Measurements from ENCODE around the gene NACC2. TPM values are rescaled to one million over a fixed set of nuclear protein-coding genes. Genes with fewer than 3 reads are reported as not detected.

NACC2 gene
- total RNA-seq, 4 donors from 2014 or later, result 93.8 to 192 (median 142) TPM

GRCh38 chr9:136088939-136089696, 6.0 kb downstream of the NACC2 start:
- no peaks in the 10 kb centered on the region for H3K9me3 ChIP-seq
- peaks cover 0 to 11% (median 7%) of the 10 kb centered on the region in 4 donors for H3K36me3 ChIP-seq
- H3K4me3 ChIP-seq, result peak overlapping the region; percentile 26 to 49 (median 36)
- intact Hi-C loops (cut with DNase I), result loop anchor here (5.0 kb wide), 2 partner anchors 33 to 37 kb away; no protein-coding TSS in a partner anchor
- WGBS, result 31% methylated on average over 19 of the region's 22 CpGs
- TF ChIP-seq POLR2AphosphoS5 (IDR thresholded peaks at IDR 0.05) (peak; percentile 64 to 72), EP300 (IDR thresholded peaks at IDR 0.05) (no peak)
- H3K4me1 ChIP-seq, result peaks cover 92 to 100% (median 99%) of the 10 kb centered on the region in 4 donors
- H3K27me3 ChIP-seq, result no peaks in the 10 kb centered on the region
- DNase-seq (ENCODE audit: extremely low spot score), result no peak
- H3K27ac ChIP-seq (replicated peaks in 1 of 4), result peak overlapping the region; percentile 85 to 99 (median 94)

- Histone ChIP-seq H3K4me1 (peaks cover 89 to 100% (median 100%) of the 10 kb centered on the region in 4 donors), H3K27ac (replicated peaks in 1 of 4) (peak overlapping the region; percentile 85 to 99 (median 94)), H3K27me3 (no peaks in the 10 kb centered on the region), H3K36me3 (peaks cover 0 to 17% (median 10%) of the 10 kb centered on the region in 4 donors), H3K4me3 (peak overlapping the region; percentile 26 to 49 (median 36)), H3K9me3 (no peaks in the 10 kb centered on the region)
- no peak for DNase-seq (ENCODE audit: extremely low spot score)
- intact Hi-C loops (cut with DNase I), result loop anchor here (5.0 kb wide), 2 partner anchors 34 to 36 kb away; no protein-coding TSS in a partner anchor
- TF ChIP-seq POLR2A (IDR thresholded peaks at IDR 0.05; ENCODE audit: low read depth), result no peak
- TF ChIP-seq EP300 (IDR thresholded peaks at IDR 0.05), result no peak
- no peak for TF ChIP-seq CTCF (IDR thresholded peaks at IDR 0.05)
- no peak for TF ChIP-seq POLR2AphosphoS5 (IDR thresholded peaks at IDR 0.05)
- WGBS, result 66% methylated on average over 12 of the region's 15 CpGs
Observed at GRCh38 chr9:136088481-136088938, 6.6 kb downstream of the NACC2 start.

- H3K27ac ChIP-seq (replicated peaks in 1 of 4), result peak overlapping the region; percentile 85 to 99 (median 94)
- H3K9me3 ChIP-seq, result no peaks in the 10 kb centered on the region
- TF ChIP-seq POLR2AphosphoS5 (IDR thresholded peaks at IDR 0.05) (no peak), CTCF (IDR thresholded peaks at IDR 0.05) (no peak), EP300 (IDR thresholded peaks at IDR 0.05) (no peak), POLR2A (IDR thresholded peaks at IDR 0.05; ENCODE audit: low read depth) (no peak)
- peak overlapping the region in 2 of 4 donors; percentile 36 to 49 for H3K4me3 ChIP-seq
- peaks cover 89 to 100% (median 100%) of the 10 kb centered on the region in 4 donors for H3K4me1 ChIP-seq
- DNase-seq (ENCODE audit: extremely low spot score), result no peak
- intact Hi-C loops (cut with DNase I), result loop anchor here (5.0 kb wide), 2 partner anchors 34 to 36 kb away; no protein-coding TSS in a partner anchor
- 56% methylated on average over 8 of the region's 24 CpGs for WGBS
- H3K27me3 ChIP-seq, result no peaks in the 10 kb centered on the region
- H3K36me3 ChIP-seq, result peaks cover 0 to 23% (median 12%) of the 10 kb centered on the region in 4 donors
Observed at GRCh38 chr9:136087741-136088480, 7.2 kb downstream of the NACC2 start.

- TF ChIP-seq POLR2AphosphoS5 (IDR thresholded peaks at IDR 0.05) (no peak), POLR2A (IDR thresholded peaks at IDR 0.05; ENCODE audit: low read depth) (no peak), CTCF (IDR thresholded peaks at IDR 0.05) (no peak), EP300 (IDR thresholded peaks at IDR 0.05) (no peak)
- no peaks in the 10 kb centered on the region for H3K9me3 ChIP-seq
- peaks cover 0 to 19% (median 8%) of the 10 kb centered on the region in 4 donors for H3K36me3 ChIP-seq
- no peak for DNase-seq (ENCODE audit: extremely low spot score)
- H3K27me3 ChIP-seq, result no peaks in the 10 kb centered on the region
- H3K4me1 ChIP-seq, result peaks cover 89 to 100% (median 100%) of the 10 kb centered on the region in 4 donors
- H3K4me3 ChIP-seq, result peak overlapping the region in 1 of 4 donors; percentile 36
- peak overlapping the region; percentile 85 to 99 (median 94) for H3K27ac ChIP-seq (replicated peaks in 1 of 4)
- WGBS, result 68% methylated on average over 15 of the region's 21 CpGs
- intact Hi-C loops (cut with DNase I), result loop anchor here (5.0 kb wide), 2 partner anchors 35 kb away; no protein-coding TSS in a partner anchor
Observed at GRCh38 chr9:136086951-136087740, 7.9 kb downstream of the NACC2 start.

All from esophagus muscularis mucosa (tissue), 4 donors.